ENCODE measurements around the gene EPN1. TPM values are rescaled to one million over a fixed set of nuclear protein-coding genes. Genes with fewer than 3 reads are reported as not detected.

EPN1 gene
- total RNA-seq, 1 donor from 2014 or later = 155 TPM

GRCh38 chr19:55656552-55656951 lies 18.5 kb upstream of the EPN1 start:
- Histone ChIP-seq H3K36me3 (ENCODE audit: control insufficient read depth, insufficient read depth, low read length) (peaks cover 2% of the 10 kb centered on the region), H3K27me3 (ENCODE audit: control insufficient read depth, insufficient read depth, low read length) (no peaks in the 10 kb centered on the region), H3K4me3 (ENCODE audit: low read depth, low read length) (peak overlapping the region; percentile 70)
- TF ChIP-seq CTCF (IDR thresholded peaks at IDR 0.05; ENCODE audit: insufficient read depth, low read length, poor library complexity, severe bottlenecking) = no peak
- no peak for DNase-seq (ENCODE audit: low read depth)

GRCh38 chr19:55656988-55657747 lies 17.9 kb upstream of the EPN1 start:
- no peak for DNase-seq (ENCODE audit: low read depth)
- Histone ChIP-seq H3K4me3 (ENCODE audit: low read depth, low read length) (peak overlapping the region; percentile 70), H3K27me3 (ENCODE audit: control insufficient read depth, insufficient read depth, low read length) (no peaks in the 10 kb centered on the region), H3K36me3 (ENCODE audit: control insufficient read depth, insufficient read depth, low read length) (peaks cover 2% of the 10 kb centered on the region)
- no peak for TF ChIP-seq CTCF (IDR thresholded peaks at IDR 0.05; ENCODE audit: insufficient read depth, low read length, poor library complexity, severe bottlenecking)

DNA sequence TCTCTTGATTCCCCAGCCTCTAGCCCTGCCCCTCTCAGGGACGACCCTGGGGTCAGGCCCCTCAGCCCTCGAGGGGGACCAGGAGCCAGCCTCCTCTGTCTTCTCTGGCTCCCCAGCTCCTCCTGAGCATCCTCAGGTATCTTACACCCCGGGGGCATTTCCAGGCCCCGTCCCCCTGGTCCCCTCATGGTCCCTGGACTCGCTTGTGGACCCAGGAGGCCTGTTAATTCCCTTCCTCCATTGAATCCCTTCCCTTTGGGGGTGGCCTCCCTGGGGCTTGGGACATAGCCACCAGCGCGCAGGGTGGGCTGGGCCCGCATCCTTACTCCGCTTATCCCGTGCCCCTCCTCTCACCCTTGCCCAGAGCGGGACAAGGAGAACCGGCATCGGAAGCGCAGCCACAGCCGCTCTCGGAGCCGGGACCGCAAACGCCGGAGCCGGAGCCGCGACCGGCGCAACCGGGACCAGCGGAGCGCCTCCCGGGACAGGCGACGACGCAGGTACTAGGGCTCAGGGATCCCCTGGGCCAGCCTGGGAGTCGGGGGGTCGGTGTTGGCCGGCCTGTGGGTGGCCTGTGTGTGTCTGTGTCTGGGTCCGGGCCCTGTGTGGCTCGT lies 16.1 kb upstream of the EPN1 start:
- no peak for DNase-seq (ENCODE audit: low read depth)
- Histone ChIP-seq H3K36me3 (ENCODE audit: control insufficient read depth, insufficient read depth, low read length) (peaks cover 8% of the 10 kb centered on the region), H3K4me3 (ENCODE audit: low read depth, low read length) (no peak overlapping the region), H3K27me3 (ENCODE audit: control insufficient read depth, insufficient read depth, low read length) (no peaks in the 10 kb centered on the region)
- TF ChIP-seq CTCF (IDR thresholded peaks at IDR 0.05; ENCODE audit: insufficient read depth, low read length, poor library complexity, severe bottlenecking) = no peak

- H3K36me3 ChIP-seq (ENCODE audit: control insufficient read depth, insufficient read depth, low read length) = peaks cover 8% of the 10 kb centered on the region
- no peak for DNase-seq (ENCODE audit: low read depth)
Measured at GRCh38 chr19:55659822-55660221, 15.2 kb upstream of the EPN1 start.

DNA sequence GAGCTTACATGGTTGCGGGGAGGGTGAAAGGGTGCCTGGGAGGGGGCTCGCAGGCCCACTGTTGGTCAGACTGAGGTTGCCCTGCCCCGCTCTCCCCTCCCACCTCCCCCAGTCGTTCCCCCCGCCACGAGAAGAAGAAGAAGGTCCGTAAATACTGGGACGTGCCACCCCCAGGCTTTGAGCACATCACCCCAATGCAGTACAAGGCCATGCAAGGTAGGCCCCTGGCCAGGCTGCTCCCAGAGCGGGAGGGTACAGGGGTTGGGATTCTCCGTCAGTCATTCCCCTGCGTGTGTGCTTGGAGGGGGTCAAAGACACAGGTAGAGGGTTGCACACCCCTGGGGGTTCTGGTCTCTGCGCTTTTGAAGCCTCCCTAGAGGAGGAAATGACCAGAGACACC lies 14.6 kb upstream of the EPN1 start:
- Histone ChIP-seq H3K27me3 (ENCODE audit: control insufficient read depth, insufficient read depth, low read length) (no peaks in the 10 kb centered on the region), H3K4me3 (ENCODE audit: low read depth, low read length) (no peak overlapping the region), H3K36me3 (ENCODE audit: control insufficient read depth, insufficient read depth, low read length) (peaks cover 8% of the 10 kb centered on the region)
- TF ChIP-seq CTCF (IDR thresholded peaks at IDR 0.05; ENCODE audit: insufficient read depth, low read length, poor library complexity, severe bottlenecking) = no peak
- no peak for DNase-seq (ENCODE audit: low read depth)

More at GRCh38 chr19:55659822-55660221, 15.2 kb upstream of the EPN1 start:
- H3K27me3 ChIP-seq (ENCODE audit: control insufficient read depth, insufficient read depth, low read length) = no peaks in the 10 kb centered on the region
- no peak overlapping the region for H3K4me3 ChIP-seq (ENCODE audit: low read depth, low read length)
- TF ChIP-seq CTCF (IDR thresholded peaks at IDR 0.05; ENCODE audit: insufficient read depth, low read length, poor library complexity, severe bottlenecking) = no peak
